ENCODE results near the gene CTNNA2.
A peak's percentile ranks its signal among the peaks of the same experiment; 100 is the strongest.

Gene CTNNA2

GRCh38 chr2:80292474-80292873, 779.6 kb downstream of the CTNNA2 start:
- no peaks in the 10 kb centered on the region for H3K4me1 ChIP-seq (ENCODE audit: control insufficient read depth, insufficient read depth, low read length, poor library complexity, severe bottlenecking)
- 78 to 100% methylated on average over 1 of the region's 3 CpGs for WGBS, 2 experiments (ENCODE audit: insufficient coverage in 2 of 2)
- H3K9me3 ChIP-seq (ENCODE audit: control insufficient read depth, low read length): no peaks in the 10 kb centered on the region
- H3K27ac ChIP-seq (ENCODE audit: low read depth, low read length, severe bottlenecking): no peak overlapping the region
- H3K36me3 ChIP-seq (ENCODE audit: control insufficient read depth, insufficient read depth, low read length): no peaks in the 10 kb centered on the region
- H3K4me3 ChIP-seq (ENCODE audit: extremely low read depth, insufficient read depth, low read length, poor library complexity, severe bottlenecking): no peak overlapping the region

GRCh38 chr2:80293039-80293438, 780.2 kb downstream of the CTNNA2 start:
- H3K9me3 ChIP-seq (ENCODE audit: control insufficient read depth, low read length): no peaks in the 10 kb centered on the region
- no peaks in the 10 kb centered on the region for H3K4me1 ChIP-seq (ENCODE audit: control insufficient read depth, insufficient read depth, low read length, poor library complexity, severe bottlenecking)
- no peak overlapping the region for H3K27ac ChIP-seq (ENCODE audit: low read depth, low read length, severe bottlenecking)
- H3K36me3 ChIP-seq (ENCODE audit: control insufficient read depth, insufficient read depth, low read length): no peaks in the 10 kb centered on the region
- no peak overlapping the region for H3K4me3 ChIP-seq (ENCODE audit: extremely low read depth, insufficient read depth, low read length, poor library complexity, severe bottlenecking)

- Histone ChIP-seq H3K36me3 (ENCODE audit: control insufficient read depth, insufficient read depth, low read length) (no peaks in the 10 kb centered on the region), H3K27ac (ENCODE audit: low read depth, low read length, severe bottlenecking) (no peak overlapping the region), H3K4me3 (ENCODE audit: extremely low read depth, insufficient read depth, low read length, poor library complexity, severe bottlenecking) (no peak overlapping the region), H3K4me1 (ENCODE audit: control insufficient read depth, insufficient read depth, low read length, poor library complexity, severe bottlenecking) (peaks cover 7% of the 10 kb centered on the region), H3K9me3 (ENCODE audit: control insufficient read depth, low read length) (no peaks in the 10 kb centered on the region)
- 65% methylated on average over 2 of the region's 3 CpGs; no CpG with 5 or more reads in 1 of the 2 experiments for WGBS, 2 experiments (ENCODE audit: insufficient coverage in 2 of 2)
These were observed 786.1 kb downstream of the CTNNA2 start for GRCh38 chr2:80298954-80299353.

- no peaks in the 10 kb centered on the region for H3K36me3 ChIP-seq (ENCODE audit: control insufficient read depth, insufficient read depth, low read length)
- no peak overlapping the region for H3K4me3 ChIP-seq (ENCODE audit: extremely low read depth, insufficient read depth, low read length, poor library complexity, severe bottlenecking)
- no peak overlapping the region for H3K27ac ChIP-seq (ENCODE audit: low read depth, low read length, severe bottlenecking)
- 72% methylated on average over 2 of the region's 5 CpGs; no CpG with 5 or more reads in 1 of the 2 experiments for WGBS, 2 experiments (ENCODE audit: insufficient coverage in 2 of 2)
- no peaks in the 10 kb centered on the region for H3K9me3 ChIP-seq (ENCODE audit: control insufficient read depth, low read length)
- peaks cover 7% of the 10 kb centered on the region for H3K4me1 ChIP-seq (ENCODE audit: control insufficient read depth, insufficient read depth, low read length, poor library complexity, severe bottlenecking)
These were observed 786.8 kb downstream of the CTNNA2 start for GRCh38 chr2:80299661-80300060.

- WGBS, 2 experiments (ENCODE audit: insufficient coverage in 2 of 2): no CpG with 5 or more reads among the region's 1 CpG
- H3K4me3 ChIP-seq (ENCODE audit: extremely low read depth, insufficient read depth, low read length, poor library complexity, severe bottlenecking): no peak overlapping the region
- H3K36me3 ChIP-seq (ENCODE audit: control insufficient read depth, insufficient read depth, low read length): no peaks in the 10 kb centered on the region
- H3K4me1 ChIP-seq (ENCODE audit: control insufficient read depth, insufficient read depth, low read length, poor library complexity, severe bottlenecking): peaks cover 7% of the 10 kb centered on the region
- no peak overlapping the region for H3K27ac ChIP-seq (ENCODE audit: low read depth, low read length, severe bottlenecking)
- no peaks in the 10 kb centered on the region for H3K9me3 ChIP-seq (ENCODE audit: control insufficient read depth, low read length)
These were observed 787.5 kb downstream of the CTNNA2 start for GRCh38 chr2:80300346-80300745.

GRCh38 chr2:80300954-80301353, 788.1 kb downstream of the CTNNA2 start:
- Histone ChIP-seq H3K27ac (ENCODE audit: low read depth, low read length, severe bottlenecking) (no peak overlapping the region), H3K9me3 (ENCODE audit: control insufficient read depth, low read length) (no peaks in the 10 kb centered on the region), H3K4me3 (ENCODE audit: extremely low read depth, insufficient read depth, low read length, poor library complexity, severe bottlenecking) (no peak overlapping the region), H3K4me1 (ENCODE audit: control insufficient read depth, insufficient read depth, low read length, poor library complexity, severe bottlenecking) (peaks cover 7% of the 10 kb centered on the region), H3K36me3 (ENCODE audit: control insufficient read depth, insufficient read depth, low read length) (no peaks in the 10 kb centered on the region)
- WGBS, 2 experiments (ENCODE audit: insufficient coverage in 2 of 2): 0% methylated on average over 1 of the region's 1 CpG; no CpG with 5 or more reads in 1 of the 2 experiments

GRCh38 chr2:80302001-80302313, 789.1 kb downstream of the CTNNA2 start:
- Histone ChIP-seq H3K4me1 (ENCODE audit: control insufficient read depth, insufficient read depth, low read length, poor library complexity, severe bottlenecking) (peaks cover 7% of the 10 kb centered on the region), H3K27ac (ENCODE audit: low read depth, low read length, severe bottlenecking) (no peak overlapping the region), H3K9me3 (ENCODE audit: control insufficient read depth, low read length) (no peaks in the 10 kb centered on the region), H3K36me3 (ENCODE audit: control insufficient read depth, insufficient read depth, low read length) (no peaks in the 10 kb centered on the region), H3K4me3 (ENCODE audit: extremely low read depth, insufficient read depth, low read length, poor library complexity, severe bottlenecking) (no peak overlapping the region)
- WGBS, 2 experiments (ENCODE audit: insufficient coverage in 2 of 2): 54 to 60% methylated on average over 11 to 12 of the region's 12 CpGs

- no peaks in the 10 kb centered on the region for H3K36me3 ChIP-seq (ENCODE audit: control insufficient read depth, insufficient read depth, low read length)
- peaks cover 7% of the 10 kb centered on the region for H3K4me1 ChIP-seq (ENCODE audit: control insufficient read depth, insufficient read depth, low read length, poor library complexity, severe bottlenecking)
- H3K4me3 ChIP-seq (ENCODE audit: extremely low read depth, insufficient read depth, low read length, poor library complexity, severe bottlenecking): peak overlapping the region; percentile 39
- 14 to 28% methylated on average over 46 to 48 of the region's 50 CpGs for WGBS, 2 experiments (ENCODE audit: insufficient coverage in 2 of 2)
- H3K9me3 ChIP-seq (ENCODE audit: control insufficient read depth, low read length): no peaks in the 10 kb centered on the region
- no peak overlapping the region for H3K27ac ChIP-seq (ENCODE audit: low read depth, low read length, severe bottlenecking)
These were observed 789.6 kb downstream of the CTNNA2 start for GRCh38 chr2:80302314-80303005.

GRCh38 chr2:80303006-80303908, 790.4 kb downstream of the CTNNA2 start:
- Histone ChIP-seq H3K4me3 (ENCODE audit: extremely low read depth, insufficient read depth, low read length, poor library complexity, severe bottlenecking) (peak overlapping the region; percentile 39), H3K36me3 (ENCODE audit: control insufficient read depth, insufficient read depth, low read length) (no peaks in the 10 kb centered on the region), H3K27ac (ENCODE audit: low read depth, low read length, severe bottlenecking) (no peak overlapping the region), H3K9me3 (ENCODE audit: control insufficient read depth, low read length) (no peaks in the 10 kb centered on the region), H3K4me1 (ENCODE audit: control insufficient read depth, insufficient read depth, low read length, poor library complexity, severe bottlenecking) (peaks cover 7% of the 10 kb centered on the region)
- 12 to 14% methylated on average over 45 to 58 of the region's 64 CpGs for WGBS, 2 experiments (ENCODE audit: insufficient coverage in 2 of 2)

- Histone ChIP-seq H3K9me3 (ENCODE audit: control insufficient read depth, low read length) (no peaks in the 10 kb centered on the region), H3K27ac (ENCODE audit: low read depth, low read length, severe bottlenecking) (no peak within 1 kb of the TSS), H3K36me3 (ENCODE audit: control insufficient read depth, insufficient read depth, low read length) (no peaks in the 10 kb centered on the region), H3K4me1 (ENCODE audit: control insufficient read depth, insufficient read depth, low read length, poor library complexity, severe bottlenecking) (peaks cover 7% of the 10 kb centered on the region), H3K4me3 (ENCODE audit: extremely low read depth, insufficient read depth, low read length, poor library complexity, severe bottlenecking) (peak within 1 kb of the TSS; percentile 39)
- WGBS, 2 experiments (ENCODE audit: insufficient coverage in 2 of 2): 0 to 1% methylated on average over 32 to 44 of the region's 64 CpGs
These were observed 791.3 kb downstream of the CTNNA2 start, which contains the start of gene LRRTM1 for GRCh38 chr2:80303909-80304837. Gene LRRTM1 (minus strand): TSS chr2:80304752. CDS start chr2:80303819, 933 bp downstream.

Measured in mesodermal cell (in vitro differentiated cells).